GM18499 (cell line): ENCODE measurements around the gene EEF1G.
"Not testable (repeated sequence)": the region's sequence is repeated elsewhere in the genome, so short reads cannot be mapped to it uniquely, and the experiment has no call there.

ENCODE experiments used
- ATAC-seq: cut with Tn5 transposase; IDR thresholded peaks from one replicate; pipeline ENCODE4 v1.9.1; 2021; ENCODE audit warnings: moderate number of reproducible peaks; ENCODE audit not compliant: insufficient read depth, unreplicated experiment

Gene EEF1G

DNA sequence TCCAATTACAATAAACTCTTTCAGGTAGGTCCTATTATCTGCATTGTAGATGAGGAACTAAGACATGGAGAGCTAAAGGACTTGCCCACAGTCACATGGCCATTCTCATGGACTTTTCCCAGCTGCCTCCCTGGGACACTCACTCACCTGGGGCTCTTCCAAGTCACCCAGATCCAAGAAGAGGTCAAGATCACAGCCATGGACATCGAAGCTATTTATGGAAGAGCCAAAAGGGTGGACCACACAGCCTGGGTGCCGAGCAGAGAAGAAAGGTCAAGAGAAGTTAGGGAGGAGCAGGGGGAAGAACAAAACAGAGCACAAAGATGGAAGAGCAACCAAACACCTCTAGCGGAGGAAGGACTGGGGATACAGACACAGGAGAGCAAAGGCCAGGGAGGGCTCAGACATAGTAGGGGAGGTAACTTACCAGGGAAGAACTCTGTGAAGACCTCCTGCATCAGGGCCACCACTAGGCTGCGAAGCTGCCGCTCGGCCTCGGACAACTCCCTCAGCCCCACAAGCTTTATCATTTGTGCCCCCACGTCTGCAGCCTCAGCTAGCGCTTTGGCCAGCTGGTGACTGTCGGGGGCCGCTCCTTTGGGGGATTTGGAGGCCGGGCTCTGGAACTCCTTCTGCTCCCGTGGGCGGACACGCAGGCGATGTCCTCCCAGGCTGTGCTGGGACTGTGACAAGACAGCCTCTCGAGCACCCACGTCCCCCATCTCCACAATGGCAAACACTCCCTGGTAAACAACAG is 7.4 kb upstream of the EEF1G start:
- no peak for ATAC-seq

DNA sequence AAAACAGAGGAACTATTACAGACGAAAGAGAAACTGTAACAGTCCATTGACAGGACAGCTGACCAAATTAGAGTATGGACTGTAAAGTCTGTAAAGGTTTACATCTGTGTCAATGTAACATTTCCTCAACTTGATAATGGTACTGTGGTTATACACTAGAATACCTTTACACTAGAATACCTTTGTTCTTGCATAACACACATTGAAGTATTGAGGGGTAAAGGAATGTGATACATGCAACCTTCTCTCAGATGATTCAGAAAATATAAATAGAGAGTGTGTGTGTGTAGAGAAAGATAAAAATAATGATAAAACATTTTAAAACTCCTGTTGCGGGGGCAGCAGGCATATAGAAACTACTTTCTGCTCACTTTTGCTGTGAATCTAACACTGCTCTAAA is 5.6 kb upstream of the EEF1G start:
- no peak for ATAC-seq

DNA sequence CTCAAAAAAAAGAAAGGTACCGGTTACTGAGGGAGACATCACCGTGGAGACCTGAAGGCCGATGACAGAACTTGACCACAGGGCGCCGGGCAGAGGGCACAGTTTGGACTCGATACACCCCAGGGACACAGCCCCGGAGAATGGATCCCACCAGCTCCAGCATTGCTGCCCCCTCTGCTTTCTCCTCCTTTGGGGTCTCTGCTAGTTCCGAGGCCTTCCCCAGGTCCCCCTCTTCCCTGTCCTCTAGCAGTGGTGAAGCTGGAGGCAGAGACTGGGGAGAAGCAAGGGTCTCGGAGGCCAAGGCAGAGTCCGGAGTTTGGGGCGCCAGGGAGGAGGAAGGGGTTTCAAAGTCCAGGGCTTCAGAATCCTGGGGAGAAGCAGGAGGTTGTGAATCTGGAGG is 4.8 kb upstream of the EEF1G start:
- ATAC-seq: no peak

DNA sequence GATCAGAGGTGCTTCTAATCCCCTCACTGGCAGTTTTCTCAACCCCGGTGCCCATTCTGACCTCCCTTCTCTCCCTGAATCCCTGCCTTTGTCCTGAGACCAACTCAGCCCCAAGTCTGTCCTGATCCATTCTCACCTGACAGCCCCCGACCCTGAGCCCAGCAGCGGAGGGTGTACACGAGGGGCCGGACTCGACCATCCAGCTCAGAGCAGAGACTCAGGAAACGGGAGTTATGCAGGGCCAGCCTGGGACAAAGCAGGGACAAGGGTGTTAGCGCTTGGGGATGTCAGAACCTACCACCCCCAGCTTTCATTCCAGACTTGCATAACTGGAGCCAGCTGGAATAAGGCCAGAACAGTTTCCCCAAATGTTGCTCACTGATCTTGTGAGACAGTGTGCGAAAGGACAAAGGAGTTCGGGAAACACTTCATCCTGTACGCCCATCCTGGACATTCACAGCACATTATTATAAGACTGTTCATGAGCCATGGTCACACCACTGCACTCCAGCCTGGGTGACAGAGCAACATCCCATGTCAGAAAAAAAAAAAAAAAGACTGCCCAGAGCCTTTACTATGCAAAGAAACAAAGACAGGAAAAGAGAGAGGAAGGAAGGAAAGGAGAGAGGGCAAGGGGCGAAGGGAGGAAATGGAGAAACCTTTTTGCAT is 3.5 kb upstream of the EEF1G start:
- no peak for ATAC-seq

DNA sequence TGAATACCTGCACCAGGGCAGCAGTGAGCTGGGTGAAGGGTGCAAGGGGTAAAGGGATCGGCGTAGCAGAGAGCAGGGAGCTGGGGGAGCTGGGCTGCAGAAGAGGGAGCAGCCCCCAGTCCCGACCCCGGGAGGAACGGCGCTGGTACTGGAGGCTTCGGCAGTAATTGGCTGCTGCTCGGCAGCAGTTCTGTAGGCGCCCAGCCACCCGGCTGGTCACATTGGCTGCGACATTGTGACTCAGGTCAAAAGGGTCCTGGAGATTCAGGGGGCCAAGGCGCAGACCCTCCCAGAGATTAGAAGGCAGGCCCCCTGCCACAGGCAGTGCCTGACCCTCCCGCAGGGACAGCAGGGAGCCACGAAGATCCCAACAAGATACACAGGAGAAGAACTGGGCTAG is 2.1 kb upstream of the EEF1G start:
- ATAC-seq: no peak

DNA sequence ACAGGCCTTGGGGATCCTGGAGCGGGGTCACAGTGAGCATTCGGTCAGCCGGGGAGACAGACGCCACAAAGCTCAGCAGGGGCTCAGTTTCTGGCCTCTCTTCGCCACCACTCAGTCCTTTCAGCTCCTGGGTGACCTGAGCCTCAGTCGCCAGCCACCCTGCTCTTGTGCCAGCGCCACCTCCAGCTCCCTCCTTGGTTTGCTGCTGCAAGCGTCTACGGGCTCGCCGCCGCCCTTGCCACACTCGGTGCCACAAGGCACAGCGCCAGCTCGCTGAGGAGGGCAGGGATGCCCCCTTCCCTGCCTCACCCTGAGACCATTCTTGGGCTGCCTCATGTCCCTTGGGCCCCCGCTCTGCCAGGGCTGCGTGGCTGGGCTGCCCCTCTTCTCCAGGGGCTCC is 1.5 kb upstream of the EEF1G start:
- no peak for ATAC-seq

DNA sequence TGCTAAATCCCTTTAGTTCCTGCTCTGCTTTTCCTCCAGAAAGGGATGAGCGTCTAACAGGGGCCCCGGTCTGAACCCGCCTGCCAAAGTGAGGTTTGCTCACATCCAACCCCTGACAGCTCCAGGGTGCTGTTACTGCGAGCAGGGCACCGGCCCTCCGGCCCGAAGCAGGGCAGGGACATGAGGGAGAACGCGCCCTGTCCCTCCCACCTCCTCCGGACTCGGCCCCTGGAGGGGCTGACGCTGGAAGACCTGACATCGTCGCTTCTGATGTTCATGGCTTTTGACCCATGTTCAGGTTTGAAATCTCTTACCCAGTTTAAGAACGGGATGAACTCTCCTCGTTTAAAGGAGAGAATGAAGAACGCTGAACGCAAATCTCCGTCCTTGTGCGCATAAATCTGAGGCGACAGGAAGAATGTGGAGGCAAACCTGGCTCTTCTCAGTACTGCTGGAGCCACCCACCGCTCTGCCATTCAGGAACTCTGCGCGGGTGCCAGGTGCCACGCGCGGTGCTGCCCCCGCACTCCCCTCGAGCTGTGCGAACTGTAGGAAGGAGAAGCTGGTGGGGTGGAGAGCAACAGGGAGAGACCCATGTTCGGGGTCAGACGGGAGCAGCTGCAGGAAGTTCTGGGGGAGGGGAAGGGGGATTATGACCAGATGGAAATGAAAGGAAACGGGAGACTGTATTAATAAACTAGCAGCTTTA is 826 bp upstream of the EEF1G start:
- no peak for ATAC-seq

DNA sequence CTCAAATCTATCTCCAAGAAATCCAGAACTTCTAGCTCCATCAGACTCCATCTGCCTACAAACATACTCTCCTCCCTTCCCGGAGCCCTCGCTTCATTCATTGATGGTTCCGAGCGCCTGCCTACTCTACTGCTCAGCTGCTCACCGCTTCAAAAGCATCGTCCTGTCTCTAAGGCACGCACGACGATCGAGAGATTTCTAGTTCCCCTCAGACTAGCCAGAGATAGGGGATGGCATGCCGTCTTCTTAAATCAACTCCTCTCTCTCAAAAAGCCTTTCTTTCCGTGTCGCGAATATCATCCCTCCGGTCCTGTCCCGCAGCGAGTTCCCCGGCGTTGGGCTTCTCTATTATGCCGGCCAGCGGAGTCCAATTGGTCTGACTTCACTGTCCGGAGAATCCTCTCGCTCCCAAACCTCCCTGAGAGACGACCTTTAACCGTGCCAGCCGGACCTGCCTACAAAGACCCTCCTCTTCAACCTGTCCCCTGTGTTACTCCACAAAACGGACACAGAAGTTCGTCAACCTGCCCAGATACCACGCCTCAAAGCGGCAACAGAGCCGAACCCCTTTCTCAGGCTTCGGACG is 592 bp downstream of the EEF1G start:
- no peak for ATAC-seq

DNA sequence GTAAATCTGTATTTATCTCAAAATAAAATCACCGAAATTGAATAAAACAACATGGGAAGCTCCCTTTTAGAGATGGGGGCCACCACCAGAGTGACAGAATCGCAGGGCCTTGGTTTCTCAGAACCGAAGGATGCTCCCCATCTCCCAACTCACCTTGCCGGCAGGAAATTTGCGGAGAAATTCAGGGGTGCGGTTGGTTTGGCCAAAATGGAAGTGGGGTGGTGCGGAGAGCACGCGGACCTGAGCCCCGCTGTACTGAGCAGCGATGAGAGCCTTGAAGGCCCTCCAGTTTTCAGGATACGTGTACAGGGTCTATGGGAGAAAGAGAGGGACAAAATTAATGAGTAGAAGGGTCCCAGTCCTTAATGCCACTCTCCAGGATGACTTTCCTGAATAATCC is 1.3 kb downstream of the EEF1G start:
- ATAC-seq: no peak

DNA sequence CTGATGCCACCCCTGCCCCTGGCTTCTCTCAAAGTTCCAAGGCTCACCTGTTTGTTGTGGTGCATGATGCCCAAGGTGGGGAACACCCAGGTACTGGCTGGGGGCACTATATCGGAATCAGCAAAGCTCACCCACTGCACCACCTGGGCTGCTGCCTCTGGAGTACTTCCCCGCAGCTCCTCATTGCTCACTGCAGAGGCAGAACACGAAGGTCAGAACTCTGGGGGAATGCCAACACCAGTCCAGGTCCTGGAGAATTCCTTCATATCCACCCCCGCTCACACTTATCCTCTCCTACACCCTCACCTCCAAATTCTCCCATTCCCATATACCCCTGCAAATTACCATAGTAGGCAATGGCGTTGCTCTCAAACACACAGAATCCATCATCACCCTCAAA is 2.2 kb downstream of the EEF1G start:
- not testable (repeated sequence) for ATAC-seq

DNA sequence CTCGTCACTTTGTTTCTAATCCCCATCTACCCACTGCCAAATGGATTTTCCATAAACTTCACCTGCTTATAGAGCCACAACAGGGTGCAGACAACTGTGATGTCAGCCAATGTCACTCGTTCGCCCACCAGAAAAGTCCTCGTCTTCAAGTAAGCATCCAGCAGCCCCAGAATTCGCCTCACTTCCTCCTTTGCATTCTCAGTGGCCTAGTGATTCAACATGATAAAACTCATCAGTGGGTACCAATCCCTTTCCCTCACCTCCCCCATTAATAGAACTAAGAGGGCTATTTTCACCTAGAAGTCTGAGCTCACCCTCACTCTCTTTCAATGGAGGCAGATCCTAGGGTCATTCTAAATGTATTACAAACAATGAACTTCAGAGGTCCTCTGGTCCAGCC is 2.8 kb downstream of the EEF1G start:
- ATAC-seq: not testable (repeated sequence)

DNA sequence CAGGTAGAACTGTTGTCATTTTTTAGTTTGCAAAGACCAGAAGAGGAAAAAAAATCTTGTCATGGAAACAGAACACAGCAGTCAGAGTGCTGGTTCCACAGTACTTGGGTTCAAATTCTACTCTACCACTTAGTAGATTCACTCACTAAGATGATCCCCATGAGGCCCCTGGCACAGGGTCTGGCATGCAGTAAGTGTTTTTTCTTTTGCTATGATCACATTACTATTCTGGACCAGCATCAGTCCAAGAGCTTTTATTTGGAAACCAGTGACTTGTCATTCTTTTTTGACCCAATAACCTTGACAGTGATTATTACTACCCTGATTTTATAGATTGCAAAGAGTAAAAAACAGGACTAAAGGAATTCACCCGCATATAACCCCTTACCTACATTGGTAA is 4.1 kb downstream of the EEF1G start:
- no peak for ATAC-seq

DNA sequence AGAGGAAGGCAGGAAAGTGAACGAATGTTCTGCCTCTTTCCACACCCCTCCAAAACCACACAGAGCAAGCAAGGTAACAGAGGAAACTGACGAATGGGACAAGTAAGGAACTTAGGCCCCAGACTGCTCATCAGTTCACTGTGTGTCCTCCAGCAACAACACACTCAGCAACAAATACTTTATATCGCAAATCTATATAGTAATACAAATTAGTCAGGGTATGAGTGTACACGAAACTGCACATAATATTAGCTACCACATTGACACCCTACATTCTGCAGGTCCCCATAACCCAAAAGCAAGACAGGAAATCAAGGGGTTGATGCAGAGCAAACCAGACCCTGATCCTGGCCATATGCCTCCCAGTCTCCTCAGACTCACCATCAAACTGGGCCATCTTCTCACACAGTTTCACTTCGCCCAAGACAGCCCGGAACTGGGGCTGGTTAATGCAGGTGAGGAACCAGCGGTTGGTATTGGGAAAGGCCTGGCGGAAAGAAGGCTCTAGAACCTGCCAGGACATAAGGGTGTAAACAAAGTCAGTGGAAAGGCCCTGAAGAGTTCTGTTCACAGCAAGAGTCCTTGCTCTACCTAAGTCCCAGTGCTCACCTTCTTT is 6.6 kb downstream of the EEF1G start:
- ATAC-seq: no peak

DNA sequence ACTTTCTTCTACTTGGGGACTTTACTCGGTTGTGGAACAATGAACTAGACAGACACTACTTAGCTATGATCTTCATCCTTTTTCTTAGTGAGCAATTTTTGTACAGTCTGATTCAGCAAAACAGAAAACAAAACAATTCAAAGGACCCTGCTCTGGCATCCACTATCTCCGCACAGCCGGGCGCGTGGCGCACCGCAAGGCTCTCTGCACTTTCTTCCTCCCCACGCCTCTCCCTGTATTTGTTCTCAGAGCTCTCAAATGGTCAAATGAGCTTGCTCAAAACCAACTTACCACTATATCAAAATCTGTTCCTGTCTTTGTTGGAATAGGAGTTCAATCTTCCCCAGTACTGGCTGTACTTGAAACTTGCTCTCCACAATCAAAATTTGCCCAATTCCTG is 7.4 kb downstream of the EEF1G start:
- no peak for ATAC-seq

DNA sequence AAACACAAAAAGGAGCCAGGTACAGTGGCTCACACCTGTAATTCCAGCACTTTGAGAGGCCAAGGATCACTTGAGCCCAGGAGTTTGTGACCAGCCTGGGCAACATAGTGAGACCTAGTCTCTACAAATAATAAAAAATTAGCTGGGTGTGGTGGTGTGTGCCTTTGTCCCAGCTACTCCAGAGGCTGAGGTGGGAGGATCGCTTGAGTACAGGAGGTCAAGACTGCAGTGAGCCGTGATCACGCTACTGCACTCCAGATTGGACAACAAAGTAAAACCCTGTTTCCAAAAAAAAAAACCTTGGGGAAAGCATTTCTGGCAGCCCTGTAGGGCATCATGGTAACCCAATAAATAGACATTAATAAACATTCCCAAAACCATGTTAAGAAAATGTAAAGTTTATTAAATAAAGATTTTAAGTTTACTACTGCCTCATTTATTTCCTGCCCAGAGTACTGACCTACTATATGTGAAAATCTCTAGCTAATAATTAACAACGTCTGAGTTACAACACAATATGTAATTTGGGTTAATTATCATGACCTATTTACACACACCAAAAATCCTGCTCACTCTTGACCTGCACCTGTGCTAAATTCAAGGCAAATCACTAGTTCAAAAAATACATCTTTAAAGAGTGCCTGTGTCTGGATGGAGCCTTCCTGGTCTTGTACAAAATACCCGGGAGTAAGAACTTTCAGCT is 8.4 kb downstream of the EEF1G start:
- no peak for ATAC-seq

DNA sequence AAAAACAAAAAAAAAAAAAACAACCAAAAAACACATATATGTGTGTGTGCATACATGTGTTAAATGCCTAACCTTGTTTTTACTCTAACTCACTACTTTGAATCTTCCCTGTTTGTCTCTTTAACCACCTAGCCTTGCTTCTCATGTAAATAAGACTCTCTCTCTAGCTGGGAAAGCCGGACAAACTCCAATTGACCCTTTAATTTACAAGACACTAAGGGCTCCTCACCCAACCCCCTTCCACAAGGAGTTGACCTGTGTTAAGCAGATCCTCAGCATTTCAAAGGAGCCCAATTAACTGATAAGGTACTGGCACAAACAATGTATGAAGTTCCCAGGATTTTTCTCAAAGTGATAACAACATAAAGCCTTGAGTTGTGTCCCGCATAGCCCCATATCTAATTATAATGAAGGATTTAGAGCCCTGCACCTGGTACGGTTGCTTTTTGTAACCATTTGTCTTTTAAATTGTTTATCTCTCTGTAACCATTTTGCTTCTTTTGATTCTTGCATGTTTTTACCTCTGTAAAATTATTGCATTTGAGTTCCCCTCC is 11.9 kb downstream of the EEF1G start:
- not testable (repeated sequence) for ATAC-seq

DNA sequence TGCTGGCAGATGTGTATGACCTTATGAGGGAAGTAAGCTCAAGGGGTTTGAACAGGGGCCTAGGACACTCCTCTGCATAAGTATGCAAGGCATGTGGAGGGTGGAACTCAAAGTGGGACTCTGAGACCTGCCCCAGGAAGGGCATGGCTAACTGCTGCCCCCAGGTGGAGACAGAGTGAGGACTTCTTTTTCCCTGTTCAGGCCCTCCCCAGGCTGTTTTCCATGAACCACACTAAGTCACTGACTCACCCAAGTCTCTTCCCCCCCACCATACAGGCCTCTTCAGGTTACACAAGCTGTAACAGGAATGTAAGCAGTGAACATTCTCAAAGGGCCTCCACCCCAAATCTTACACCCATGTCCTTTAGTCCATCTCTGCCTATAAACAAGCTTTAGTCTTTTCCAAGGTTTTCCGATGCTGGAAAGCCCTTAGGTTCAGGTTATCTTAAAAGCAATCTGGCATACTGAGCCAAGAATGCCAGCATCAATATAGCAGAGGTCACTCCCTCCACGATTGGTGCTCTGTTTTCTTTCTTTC is 13.1 kb downstream of the EEF1G start:
- ATAC-seq: no peak

DNA sequence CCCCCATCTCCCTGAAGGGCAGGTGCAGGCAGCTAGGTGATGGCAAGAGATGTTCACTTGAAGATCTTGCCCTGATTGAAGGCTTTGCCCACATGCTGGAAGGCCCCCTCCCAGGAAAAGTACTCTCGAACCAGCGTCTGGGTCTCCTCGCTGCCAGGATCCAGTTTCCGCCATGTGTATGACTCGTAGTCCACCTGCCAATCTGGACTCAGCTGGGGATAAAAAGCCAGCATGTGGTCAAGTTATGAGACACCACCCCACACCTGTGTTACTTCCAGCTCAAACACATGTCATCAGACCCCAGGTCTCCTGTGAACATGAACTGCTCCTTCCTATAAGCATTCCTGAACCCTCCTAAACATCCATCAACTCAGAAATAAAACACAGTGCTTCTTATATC is 14.1 kb downstream of the EEF1G start:
- not testable (repeated sequence) for ATAC-seq

DNA sequence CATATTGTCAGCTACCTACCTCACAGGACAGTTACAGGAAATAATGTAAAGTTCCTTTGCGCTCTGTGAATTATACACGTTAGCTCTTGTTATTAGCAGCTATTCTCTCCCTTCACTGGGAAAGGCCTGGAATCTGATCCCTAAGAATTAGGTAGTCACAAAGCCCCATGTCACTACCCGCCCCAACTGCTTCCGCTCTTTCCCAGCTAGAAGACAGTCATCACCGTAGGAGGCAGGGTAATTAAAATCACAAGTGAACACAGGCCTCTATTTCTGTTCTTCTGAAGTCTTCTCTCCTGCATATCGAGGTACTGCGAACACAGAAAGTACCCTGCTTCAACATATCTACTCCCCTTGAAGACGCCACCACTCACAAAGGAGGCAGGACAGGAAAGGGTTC is 14.5 kb downstream of the EEF1G start:
- ATAC-seq: no peak

DNA sequence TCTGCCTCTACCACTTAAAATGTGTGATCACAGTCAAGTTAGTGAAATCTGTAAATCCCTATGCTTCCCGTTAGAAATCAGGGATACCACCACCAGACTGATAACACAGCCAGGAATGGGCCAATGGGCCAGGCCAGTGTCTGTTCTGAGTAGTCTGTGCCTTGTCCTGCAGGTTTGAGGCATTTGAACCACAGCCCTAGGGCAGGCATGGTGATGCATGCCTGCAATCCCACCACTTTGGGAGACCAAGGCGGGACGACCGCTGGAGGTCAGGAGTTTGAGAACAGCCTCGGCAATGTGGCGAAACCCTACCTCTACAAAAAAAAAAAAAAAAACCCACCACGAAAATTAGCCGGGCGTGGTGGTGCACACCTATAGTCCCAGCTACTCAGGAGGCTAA is 15.0 kb downstream of the EEF1G start:
- ATAC-seq: no peak
